ENCODE results near the gene ADRA2C. TPM values are rescaled to one million over a fixed set of nuclear protein-coding genes. Genes with fewer than 3 reads are reported as not detected.

Gene ADRA2C
- total and polyA plus RNA-seq, 2 of the 13 experiments (the other 11 are each of a cell fraction or from before 2014, with no cell fraction given): 15.4 to 69.7 TPM

- no peak for TF ChIP-seq MED8 (CRISPR knock-in tag; IDR thresholded peaks at IDR 0.05; ENCODE audit: insufficient replicate concordance)
- no peak for TF ChIP-seq GRHL1 (CRISPR knock-in tag; conservative IDR thresholded peaks at IDR 0.05)
- no peak for TF ChIP-seq REXO4 (CRISPR knock-in tag; IDR thresholded peaks at IDR 0.05; ENCODE audit: borderline replicate concordance)
- TF ChIP-seq MYC (CRISPR knock-in tag; IDR thresholded peaks at IDR 0.05; ENCODE audit: borderline replicate concordance): no peak
- TF ChIP-seq ZNF333 (CRISPR knock-in tag; IDR thresholded peaks at IDR 0.05; ENCODE audit: borderline replicate concordance): no peak
- no peak for TF ChIP-seq ZBTB2 (CRISPR knock-in tag; IDR thresholded peaks at IDR 0.05; ENCODE audit: low read depth)
- TF ChIP-seq ZKSCAN8 (CRISPR knock-in tag; IDR thresholded peaks at IDR 0.05; ENCODE audit: borderline replicate concordance): no peak
- TF ChIP-seq ZNF572 (CRISPR knock-in tag; IDR thresholded peaks at IDR 0.05): no peak
- no peak for TF ChIP-seq EZH2 (conservative IDR thresholded peaks at IDR 0.05; ENCODE audit: low read depth, low read length)
- TF ChIP-seq HDAC6 (IDR thresholded peaks at IDR 0.05; ENCODE audit: low read depth, low read length): no peak
Measured at GRCh38 chr4:3721186-3721585, 45.0 kb upstream of the ADRA2C start (continued).

GRCh38 chr4:3721627-3722026 lies 44.6 kb upstream of the ADRA2C start:
- H3K27ac ChIP-seq (ENCODE audit: extremely low read length, insufficient read depth, low read length): no peak overlapping the region
- no peak for DNase-seq (ENCODE audit: low spot score)
- H3K79me2 ChIP-seq (ENCODE audit: insufficient read depth, low read length): no peaks in the 10 kb centered on the region
- H3K9ac ChIP-seq (ENCODE audit: insufficient read depth, low read depth, low read length): no peak overlapping the region
- H3K9me3 ChIP-seq (ENCODE audit: low read length): peaks cover 13% of the 10 kb centered on the region
- BruUV-seq (replicated peaks): no TSS peak
- H4K20me1 ChIP-seq (ENCODE audit: insufficient read depth, low read length): no peaks in the 10 kb centered on the region
- no peak overlapping the region for H3K4me3 ChIP-seq (replicated peaks in 1 of 3; ENCODE audit: insufficient read depth in 1 of 3, low read depth in 2 of 3, low read length in 3 of 3)
- no peak overlapping the region for H2AFZ ChIP-seq (ENCODE audit: low read length)
- WGBS (ENCODE audit: low lambda C conversion rate): 0% methylated on average over 1 of the region's 6 CpGs
- POLR2A ChIA-PET: no interaction called here
- H3K4me2 ChIP-seq (ENCODE audit: low read depth, low read length): no peak overlapping the region
- peaks cover 10 to 70% of the 10 kb centered on the region in 2 experiments; a peak in 4 of 5 replicates for H3K27me3 ChIP-seq (ENCODE audit: control insufficient read depth in 1 of 2, insufficient read depth in 2 of 2, low read length in 2 of 2)
- no peak for FAIRE-seq
- in situ Hi-C loops (cut with HindIII; ENCODE audit: extremely low pct_ligation_motif_present, low pct_unique_long_range_greater_than_20kb) (no loop called here), intact Hi-C loops (cut with micrococcal nuclease; ENCODE audit: unreplicated experiment) (no loop called here)
- CTCF ChIA-PET (ENCODE audit: low intra/inter-chr PET ratio, low total read pairs): no interaction called here
- H3K4me1 ChIP-seq (ENCODE audit: insufficient read depth, low read length): no peaks in the 10 kb centered on the region
- H3K36me3 ChIP-seq (replicated peaks in 1 of 2; ENCODE audit: control insufficient read depth in 1 of 2, insufficient read depth in 2 of 2, low read length in 2 of 2): no peaks in the 10 kb centered on the region
- ATAC-seq: no peak
- no peak for TF ChIP-seq ZNF276 (CRISPR knock-in tag; IDR thresholded peaks at IDR 0.05; ENCODE audit: low read depth)
- no peak for TF ChIP-seq NFKB2 (CRISPR knock-in tag; IDR thresholded peaks at IDR 0.05; ENCODE audit: borderline replicate concordance)
- TF ChIP-seq ZNF317 (CRISPR knock-in tag; IDR thresholded peaks at IDR 0.05): no peak
- TF ChIP-seq RAD21 (CRISPR knock-in tag; IDR thresholded peaks at IDR 0.05): no peak
- no peak for TF ChIP-seq SP140L (CRISPR knock-in tag; IDR thresholded peaks at IDR 0.05; ENCODE audit: borderline replicate concordance)
- no peak for TF ChIP-seq ZNF737 (CRISPR knock-in tag; IDR thresholded peaks at IDR 0.05; ENCODE audit: borderline replicate concordance)
- TF ChIP-seq ZNF430 (CRISPR knock-in tag; IDR thresholded peaks at IDR 0.05): no peak
- no peak for TF ChIP-seq ZNF782 (CRISPR knock-in tag; IDR thresholded peaks at IDR 0.05; ENCODE audit: borderline replicate concordance)
- no peak for TF ChIP-seq KDM5A (IDR thresholded peaks at IDR 0.05; ENCODE audit: borderline replicate concordance, low read length)
- TF ChIP-seq ZNF766 (CRISPR knock-in tag; IDR thresholded peaks at IDR 0.05; ENCODE audit: borderline replicate concordance): no peak
- no peak for TF ChIP-seq ZFX (CRISPR knock-in tag; IDR thresholded peaks at IDR 0.05; ENCODE audit: low read depth)

Data from HepG2 (cell line).